Measurements from ENCODE around the gene C6orf52.
A peak's percentile ranks its signal among the peaks of the same experiment; 100 is the strongest.
"Not testable (repeated sequence)": the region's sequence is repeated elsewhere in the genome, so short reads cannot be mapped to it uniquely, and the experiment has no call there.

The C6orf52 gene

DNA sequence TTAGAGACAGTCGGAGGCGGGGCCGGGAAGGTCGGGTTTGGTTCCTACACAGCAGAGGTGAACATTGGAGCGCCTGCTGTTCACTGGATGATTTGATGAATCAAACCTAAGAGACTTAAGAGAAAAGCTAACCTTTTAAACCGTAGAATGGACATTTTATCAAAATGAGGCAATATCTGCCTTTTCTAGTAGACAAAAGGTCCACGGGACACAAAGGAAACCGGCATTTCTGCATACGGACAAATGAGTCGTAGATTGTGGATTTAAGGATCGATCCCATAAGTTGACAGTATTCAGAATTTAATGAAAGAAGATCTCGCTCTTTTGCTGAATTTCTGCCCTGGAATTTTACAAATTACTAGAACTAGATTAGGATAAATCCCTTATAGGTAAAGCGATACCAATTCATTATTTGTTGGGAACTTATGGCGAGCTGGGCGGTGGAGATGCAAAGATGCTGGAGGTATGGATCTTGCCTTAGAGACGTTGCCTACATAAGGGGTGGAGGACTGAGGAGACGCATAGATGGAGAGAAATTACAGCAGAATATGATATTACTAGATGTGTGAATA is 756 bp upstream of the C6orf52 start:
- DNase-seq = no peak

DNA sequence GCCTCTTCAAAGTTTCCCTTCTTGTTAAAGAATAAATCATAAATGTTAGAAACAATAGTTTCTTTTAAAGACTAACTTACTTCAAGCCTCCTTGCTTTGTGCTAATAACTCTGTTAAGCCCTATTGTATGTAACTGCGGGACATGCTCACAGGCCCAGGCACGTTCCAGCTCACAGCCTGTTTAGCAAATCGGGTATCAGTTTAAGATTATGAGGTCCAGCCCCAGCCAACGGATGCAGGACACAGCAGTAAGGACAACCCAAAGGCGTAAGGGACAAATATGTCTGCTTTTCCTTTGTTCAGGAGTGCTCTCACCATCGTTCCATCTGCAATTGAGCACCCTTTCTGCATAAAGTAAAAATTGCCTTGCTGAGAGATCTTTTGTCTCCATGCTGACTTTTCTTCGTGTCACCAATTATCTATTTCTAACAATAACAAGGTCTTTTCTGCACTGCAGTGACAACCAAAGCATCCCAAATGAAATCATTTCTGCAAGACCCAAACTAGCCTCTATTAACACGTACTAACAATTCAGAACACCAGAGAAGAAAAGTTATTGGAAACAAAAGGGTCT is 1.4 kb downstream of the C6orf52 start:
- no peak for DNase-seq

- DNase-seq = no peak
Measured at GRCh38 chr6:10690651-10691445, 3.6 kb downstream of the C6orf52 start.

- DNase-seq = no peak
Measured at GRCh38 chr6:10687582-10687981, 6.8 kb downstream of the C6orf52 start.

- DNase-seq = no peak
Measured at GRCh38 chr6:10686901-10687300, 7.5 kb downstream of the C6orf52 start.

- no peak for DNase-seq
Measured at GRCh38 chr6:10685092-10685915, 9.1 kb downstream of the C6orf52 start.

- DNase-seq = no peak
Measured at GRCh38 chr6:10684618-10685017, 9.8 kb downstream of the C6orf52 start.

DNA sequence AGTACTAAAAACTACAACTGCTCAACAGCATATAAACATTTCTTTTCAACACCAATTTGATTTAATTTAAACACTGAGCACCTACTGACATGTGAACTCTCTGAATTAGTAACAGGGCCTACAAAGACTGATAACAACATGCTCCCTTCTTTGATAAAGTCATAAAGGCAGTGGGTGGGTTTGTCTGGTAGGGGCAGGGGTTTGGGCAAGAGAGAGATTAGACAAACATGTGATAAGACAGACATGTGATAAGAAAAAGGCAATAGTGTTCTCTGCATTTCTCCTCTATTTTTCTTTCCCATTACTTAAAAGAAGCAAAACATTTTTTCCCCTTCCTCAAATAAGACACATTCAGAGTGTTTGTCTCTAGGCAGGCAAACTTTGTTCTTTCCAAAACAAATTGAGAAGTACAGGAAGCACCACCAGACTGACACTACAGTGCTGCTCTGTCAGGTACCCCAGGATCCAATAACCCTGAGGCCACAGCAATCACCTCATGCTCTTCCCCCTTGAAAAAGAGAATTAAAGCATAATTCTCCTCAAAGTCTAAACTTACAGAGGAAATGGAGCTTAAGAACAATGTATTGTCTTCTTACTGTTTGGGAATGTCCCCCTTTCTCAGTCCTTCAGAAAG is 11.9 kb downstream of the C6orf52 start:
- no peak for DNase-seq

DNA sequence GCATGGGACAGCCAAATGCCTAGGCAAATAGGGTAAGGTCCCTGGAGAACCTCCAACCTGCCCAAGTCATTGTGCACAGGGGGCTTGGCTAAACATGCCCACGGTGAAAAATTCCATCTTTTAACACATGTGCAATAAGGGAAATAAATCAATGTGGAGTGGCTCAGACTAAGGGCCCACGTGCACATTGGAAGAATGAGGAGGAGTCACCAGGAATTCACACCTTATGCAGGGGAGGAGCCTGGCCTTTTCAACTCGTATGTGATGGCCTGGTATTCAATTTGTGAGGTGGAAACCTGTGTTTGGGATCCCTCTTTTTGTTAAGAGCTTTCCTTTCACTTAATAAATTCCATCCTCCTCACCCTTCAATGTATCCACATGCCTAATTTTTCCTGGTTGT is 12.6 kb downstream of the C6orf52 start:
- DNase-seq = no peak

- no peak for DNase-seq
Measured at GRCh38 chr6:10678456-10678855, 16.0 kb downstream of the C6orf52 start.

GRCh38 chr6:10676403-10676802 is 18.0 kb downstream of the C6orf52 start:
- DNase-seq = no peak

DNA sequence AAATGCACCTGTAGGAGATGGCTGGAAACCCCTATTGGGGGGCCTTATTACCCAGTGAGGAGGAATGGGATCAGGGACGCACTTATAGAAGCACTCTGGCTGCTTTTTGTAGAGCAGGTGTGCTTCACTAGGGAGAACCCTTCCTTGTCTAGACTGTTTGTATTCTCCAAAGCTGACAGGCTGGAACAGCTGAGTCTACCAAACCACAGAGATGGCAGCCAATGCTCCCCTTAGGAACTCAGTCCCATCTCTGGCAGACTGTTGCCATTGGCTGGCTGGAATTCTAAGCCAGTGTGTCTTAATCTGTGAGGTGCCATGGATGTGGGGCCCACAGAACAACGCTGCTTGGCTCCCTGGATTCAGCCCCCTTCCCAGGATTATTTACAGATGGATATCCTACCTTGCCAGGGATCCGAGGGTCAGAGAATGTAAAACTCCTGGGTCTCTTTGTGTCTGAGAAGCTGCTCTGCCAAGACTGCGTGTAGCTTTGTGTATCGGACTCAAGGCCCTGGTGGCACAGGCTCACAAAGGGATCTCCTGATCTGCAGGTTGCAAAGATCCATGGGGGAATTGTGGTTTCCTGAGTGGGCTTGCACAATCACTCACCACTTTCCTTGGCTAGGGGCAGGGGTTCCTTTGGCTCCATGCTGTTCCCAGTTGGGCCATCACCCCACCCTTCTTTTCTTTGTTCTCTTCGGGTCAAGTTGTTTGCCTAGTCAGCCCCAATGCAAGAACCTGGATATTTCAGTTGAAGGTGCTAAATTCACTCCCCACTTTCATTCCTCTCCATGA is 26.1 kb downstream of the C6orf52 start:
- DNase-seq = no peak

- not testable (repeated sequence) for DNase-seq
Measured at GRCh38 chr6:10665595-10665994, 28.8 kb downstream of the C6orf52 start.

GRCh38 chr6:10662742-10663141 is 31.7 kb downstream of the C6orf52 start:
- DNase-seq = no peak

- DNase-seq = no peak
Measured at GRCh38 chr6:10662207-10662606, 32.2 kb downstream of the C6orf52 start.

GRCh38 chr6:10660431-10661191 is 33.8 kb downstream of the C6orf52 start:
- DNase-seq = not testable (repeated sequence)

- no peak for DNase-seq
Measured at GRCh38 chr6:10659699-10660348, 34.6 kb downstream of the C6orf52 start.

DNA sequence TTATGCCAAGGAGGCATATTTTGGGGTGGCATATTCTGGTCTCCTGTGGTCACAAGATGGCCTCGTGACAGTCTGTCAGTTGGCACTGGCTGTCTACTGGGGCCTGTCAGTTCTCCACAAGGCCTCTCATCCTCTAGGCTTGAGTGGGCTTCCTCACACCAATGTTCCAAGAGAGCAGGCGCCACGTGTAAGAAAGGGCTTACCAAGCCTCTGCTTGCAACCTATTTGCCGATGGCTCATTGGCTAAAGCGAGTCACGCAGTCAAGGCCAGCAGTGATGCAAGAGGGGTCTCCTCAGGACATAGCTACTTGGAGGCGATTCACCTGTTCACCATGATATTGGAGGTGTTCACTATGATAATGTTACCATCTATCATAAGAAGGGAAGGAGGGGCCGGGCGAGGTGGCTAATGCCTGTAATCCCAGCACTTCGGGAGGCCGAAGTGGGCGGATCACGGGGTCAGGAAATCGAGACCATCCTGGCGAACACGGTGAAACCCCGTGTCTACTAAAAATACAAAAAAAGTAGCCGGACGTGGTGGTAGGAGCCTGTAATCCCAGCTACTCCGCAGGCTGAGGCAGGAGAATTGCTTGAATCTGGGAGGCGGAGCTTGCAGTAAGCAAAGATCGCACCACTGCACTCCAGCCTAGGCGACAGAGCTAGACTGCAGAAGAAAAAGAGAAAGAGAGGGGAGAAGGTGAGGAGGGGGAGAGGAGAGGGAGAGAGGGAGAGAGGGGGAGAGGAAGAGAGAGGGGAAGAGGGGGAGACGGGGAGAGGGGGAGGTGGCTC is 35.3 kb downstream of the C6orf52 start:
- no peak for DNase-seq

DNA sequence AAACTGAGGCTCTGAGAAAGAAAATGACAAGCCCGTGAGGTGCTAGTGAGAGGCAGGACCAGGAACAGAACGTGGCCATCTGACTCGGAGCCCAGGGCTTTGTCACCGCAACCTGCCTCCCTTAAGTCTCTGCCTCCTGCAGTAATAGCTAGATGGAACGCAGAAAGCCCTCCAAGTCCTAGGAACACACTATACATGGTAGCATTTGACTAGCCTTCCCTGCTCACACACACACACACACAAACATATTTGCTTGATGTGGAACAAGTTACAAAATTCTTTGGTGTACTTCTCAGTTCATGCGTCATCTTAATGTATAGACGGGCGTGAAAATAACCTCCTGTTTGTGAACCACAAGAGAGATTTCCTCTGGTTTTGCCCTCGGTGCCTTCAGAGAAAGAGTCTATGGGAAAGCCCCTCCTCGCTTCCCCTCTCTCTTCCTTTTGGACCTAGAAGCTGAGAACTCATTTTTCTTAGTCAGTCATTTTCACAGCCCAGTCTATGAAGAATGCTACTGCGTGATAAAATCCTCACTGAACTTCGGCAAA is 38.8 kb downstream of the C6orf52 start:
- peak; percentile 74 for DNase-seq

DNA sequence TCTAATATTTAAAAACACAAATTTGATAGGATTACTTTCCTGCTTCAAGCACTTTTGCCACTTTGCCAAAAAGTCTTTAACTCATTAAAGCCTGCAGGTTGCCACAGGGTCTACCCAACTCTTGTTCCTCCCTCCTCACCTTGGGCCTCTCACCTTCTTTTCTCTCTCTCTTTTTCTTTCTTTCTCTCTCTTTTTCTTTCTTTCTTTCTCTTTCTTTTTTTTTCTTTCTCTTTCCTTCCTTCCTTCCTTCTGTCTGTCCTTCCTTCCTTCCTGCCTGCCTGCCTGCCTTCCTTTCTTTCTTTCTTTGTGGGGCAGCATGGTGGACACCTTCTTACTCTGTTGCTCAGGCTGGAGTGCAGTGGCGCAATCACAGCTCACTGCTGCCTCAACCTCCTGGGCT is 50.2 kb downstream of the C6orf52 start:
- DNase-seq = no peak
